ENCODE data around the gene GDF15.

DNA sequence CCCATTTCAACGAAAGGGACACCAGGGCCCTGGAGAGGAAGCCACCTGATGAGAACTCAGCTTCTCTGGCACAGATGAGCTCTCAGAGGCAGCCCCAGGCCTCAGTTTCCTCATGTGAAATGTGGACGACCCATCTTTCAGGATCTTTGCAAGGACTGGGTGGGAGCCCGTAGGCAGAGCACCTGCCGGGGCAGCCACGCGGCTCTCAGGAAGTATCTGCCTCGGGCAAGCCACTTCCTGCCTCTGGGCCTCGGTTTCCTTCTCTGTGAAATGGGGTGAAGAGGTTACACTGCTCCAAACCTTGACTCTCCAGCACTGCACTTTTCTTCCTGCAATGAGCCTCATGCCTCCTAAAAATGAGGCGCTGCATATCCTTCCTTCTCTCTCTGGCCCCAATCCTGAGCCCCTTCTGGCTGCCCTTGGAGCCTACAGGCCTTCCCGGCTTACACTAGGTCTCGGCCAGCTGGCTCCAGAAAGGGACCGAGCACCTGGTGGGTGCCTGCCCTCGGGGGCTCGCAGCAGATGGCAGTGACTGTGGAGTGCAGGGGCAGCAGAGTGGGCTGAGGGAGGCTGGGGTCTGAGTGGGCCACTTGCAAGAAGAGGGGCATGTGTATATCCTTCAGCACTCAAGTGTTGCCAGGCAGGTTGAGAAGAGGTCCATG lies 36.7 kb downstream of the GDF15 start:
- no peak for TF ChIP-seq POLR2A (IDR thresholded peaks at IDR 0.05; ENCODE audit: low read length)
- TF ChIP-seq EP300 (IDR thresholded peaks at IDR 0.05): no peak
- TF ChIP-seq, protein P1, sequence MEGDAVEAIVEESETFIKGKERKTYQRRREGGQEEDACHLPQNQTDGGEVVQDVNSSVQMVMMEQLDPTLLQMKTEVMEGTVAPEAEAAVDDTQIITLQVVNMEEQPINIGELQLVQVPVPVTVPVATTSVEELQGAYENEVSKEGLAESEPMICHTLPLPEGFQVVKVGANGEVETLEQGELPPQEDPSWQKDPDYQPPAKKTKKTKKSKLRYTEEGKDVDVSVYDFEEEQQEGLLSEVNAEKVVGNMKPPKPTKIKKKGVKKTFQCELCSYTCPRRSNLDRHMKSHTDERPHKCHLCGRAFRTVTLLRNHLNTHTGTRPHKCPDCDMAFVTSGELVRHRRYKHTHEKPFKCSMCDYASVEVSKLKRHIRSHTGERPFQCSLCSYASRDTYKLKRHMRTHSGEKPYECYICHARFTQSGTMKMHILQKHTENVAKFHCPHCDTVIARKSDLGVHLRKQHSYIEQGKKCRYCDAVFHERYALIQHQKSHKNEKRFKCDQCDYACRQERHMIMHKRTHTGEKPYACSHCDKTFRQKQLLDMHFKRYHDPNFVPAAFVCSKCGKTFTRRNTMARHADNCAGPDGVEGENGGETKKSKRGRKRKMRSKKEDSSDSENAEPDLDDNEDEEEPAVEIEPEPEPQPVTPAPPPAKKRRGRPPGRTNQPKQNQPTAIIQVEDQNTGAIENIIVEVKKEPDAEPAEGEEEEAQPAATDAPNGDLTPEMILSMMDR (IDR thresholded peaks at IDR 0.05): no peak
- no peak for TF ChIP-seq MYC (IDR thresholded peaks at IDR 0.05; ENCODE audit: borderline replicate concordance, low read length)
- TF ChIP-seq, protein P2, sequence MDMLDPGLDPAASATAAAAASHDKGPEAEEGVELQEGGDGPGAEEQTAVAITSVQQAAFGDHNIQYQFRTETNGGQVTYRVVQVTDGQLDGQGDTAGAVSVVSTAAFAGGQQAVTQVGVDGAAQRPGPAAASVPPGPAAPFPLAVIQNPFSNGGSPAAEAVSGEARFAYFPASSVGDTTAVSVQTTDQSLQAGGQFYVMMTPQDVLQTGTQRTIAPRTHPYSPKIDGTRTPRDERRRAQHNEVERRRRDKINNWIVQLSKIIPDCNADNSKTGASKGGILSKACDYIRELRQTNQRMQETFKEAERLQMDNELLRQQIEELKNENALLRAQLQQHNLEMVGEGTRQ (IDR thresholded peaks at IDR 0.05): no peak
- no peak for TF ChIP-seq RFX5 (IDR thresholded peaks at IDR 0.05)
- TF ChIP-seq, protein P3, sequence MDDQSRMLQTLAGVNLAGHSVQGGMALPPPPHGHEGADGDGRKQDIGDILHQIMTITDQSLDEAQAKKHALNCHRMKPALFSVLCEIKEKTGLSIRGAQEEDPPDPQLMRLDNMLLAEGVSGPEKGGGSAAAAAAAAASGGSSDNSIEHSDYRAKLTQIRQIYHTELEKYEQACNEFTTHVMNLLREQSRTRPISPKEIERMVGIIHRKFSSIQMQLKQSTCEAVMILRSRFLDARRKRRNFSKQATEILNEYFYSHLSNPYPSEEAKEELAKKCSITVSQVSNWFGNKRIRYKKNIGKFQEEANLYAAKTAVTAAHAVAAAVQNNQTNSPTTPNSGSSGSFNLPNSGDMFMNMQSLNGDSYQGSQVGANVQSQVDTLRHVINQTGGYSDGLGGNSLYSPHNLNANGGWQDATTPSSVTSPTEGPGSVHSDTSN (IDR thresholded peaks at IDR 0.05): no peak
- TF ChIP-seq, protein P4, sequence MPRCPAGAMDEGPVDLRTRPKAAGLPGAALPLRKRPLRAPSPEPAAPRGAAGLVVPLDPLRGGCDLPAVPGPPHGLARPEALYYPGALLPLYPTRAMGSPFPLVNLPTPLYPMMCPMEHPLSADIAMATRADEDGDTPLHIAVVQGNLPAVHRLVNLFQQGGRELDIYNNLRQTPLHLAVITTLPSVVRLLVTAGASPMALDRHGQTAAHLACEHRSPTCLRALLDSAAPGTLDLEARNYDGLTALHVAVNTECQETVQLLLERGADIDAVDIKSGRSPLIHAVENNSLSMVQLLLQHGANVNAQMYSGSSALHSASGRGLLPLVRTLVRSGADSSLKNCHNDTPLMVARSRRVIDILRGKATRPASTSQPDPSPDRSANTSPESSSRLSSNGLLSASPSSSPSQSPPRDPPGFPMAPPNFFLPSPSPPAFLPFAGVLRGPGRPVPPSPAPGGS (IDR thresholded peaks at IDR 0.05): no peak
- no peak for TF ChIP-seq CBX2 (IDR thresholded peaks at IDR 0.05; ENCODE audit: borderline replicate concordance, low read depth)

All from A549 (cell line).